BJ (cell line): ENCODE results near the gene OSTF1. TPM values are rescaled to one million over a fixed set of nuclear protein-coding genes. Genes with fewer than 3 reads are reported as not detected.

ENCODE experiments used
- CTCF ChIA-PET: fragments of 350-600 bp; formaldehyde crosslinking; extraction: SDS; loops from one replicate; lab custom pipeline; 2021; ENCODE audit warnings: antibody characterized with exemption, inconsistent platforms; lab: Yijun Ruan, JAX
- POLR2A ChIA-PET: fragments of 300-600 bp; sonication (Branson Sonifier 250); formaldehyde crosslinking; extraction: SDS; loops from one replicate; lab custom pipeline; 2021; ENCODE audit warnings: antibody characterized with exemption; lab: Charles Lee
- DNase-seq: peaks from one replicate; pipeline ENCODE4 v3.0.0-alpha.2; 2011; ENCODE audit warnings: low read depth
- H3K27me3 ChIP-seq: 2 replicates; pipeline ENCODE4 v1.6.0; 2011; ENCODE audit warnings: low read length; ENCODE audit not compliant: control insufficient read depth, insufficient read depth
- H3K36me3 ChIP-seq: 2 replicates; pipeline ENCODE4 v1.5.1; 2011; ENCODE audit warnings: low read length; ENCODE audit not compliant: control insufficient read depth, insufficient read depth
- H3K4me3 ChIP-seq: 2 replicates; pipeline ENCODE4 v1.5.1; 2011; ENCODE audit warnings: low read depth, mild to moderate bottlenecking, control low read depth, low read length
- CTCF ChIP-seq: IDR thresholded peaks from 2 replicates; pipeline ENCODE4 v1.5.1; 2011; ENCODE audit warnings: low read depth, mild to moderate bottlenecking, control low read depth, inconsistent platforms, low read length, moderate library complexity; ENCODE audit not compliant: insufficient read depth
- polyA plus RNA-seq: library from polyadenylated mRNA; depleted of rRNA; stranded (reverse); fragments of >200 nt; gene quantifications from 2 replicates; pipeline ENCODE4 v1.2.3, GENCODE V29; 2011

OSTF1 gene
- polyA plus RNA-seq, 1 experiment: 15.5 TPM

GRCh38 chr9:75149841-75150241 is 61.5 kb downstream of the OSTF1 start:
- no peak for DNase-seq
- Histone ChIP-seq H3K27me3 (no peaks in the 10 kb centered on the region), H3K36me3 (no peaks in the 10 kb centered on the region), H3K4me3 (no peak overlapping the region)
- TF ChIP-seq CTCF: no peak
- CTCF ChIA-PET: no interaction called here
- POLR2A ChIA-PET: no interaction called here

- Histone ChIP-seq H3K36me3 (no peaks in the 10 kb centered on the region), H3K4me3 (no peak overlapping the region), H3K27me3 (no peaks in the 10 kb centered on the region)
- ChIA-PET CTCF (no interaction called here), POLR2A (no interaction called here)
- TF ChIP-seq CTCF: no peak
- no peak for DNase-seq
Observed at GRCh38 chr9:75150512-75150911, 62.2 kb downstream of the OSTF1 start.

- DNase-seq: no peak
- Histone ChIP-seq H3K36me3 (no peaks in the 10 kb centered on the region), H3K4me3 (no peak overlapping the region), H3K27me3 (no peaks in the 10 kb centered on the region)
- CTCF ChIA-PET: no interaction called here
- POLR2A ChIA-PET: no interaction called here
- TF ChIP-seq CTCF: no peak
Observed at GRCh38 chr9:75152416-75152815, 64.1 kb downstream of the OSTF1 start.

GRCh38 chr9:75156858-75157257 is 68.5 kb downstream of the OSTF1 start:
- POLR2A ChIA-PET: no interaction called here
- CTCF ChIA-PET: no interaction called here
- no peak for DNase-seq
- Histone ChIP-seq H3K4me3 (no peak overlapping the region), H3K36me3 (no peaks in the 10 kb centered on the region), H3K27me3 (no peaks in the 10 kb centered on the region)
- TF ChIP-seq CTCF: no peak

GRCh38 chr9:75161116-75161857 is 73.0 kb downstream of the OSTF1 start:
- H3K4me3 ChIP-seq: no peak overlapping the region
- no peaks in the 10 kb centered on the region for H3K27me3 ChIP-seq
- POLR2A ChIA-PET: no interaction called here
- CTCF ChIA-PET: no interaction called here
- no peaks in the 10 kb centered on the region for H3K36me3 ChIP-seq
- TF ChIP-seq CTCF: no peak
- DNase-seq: no peak
